ENCODE results near the gene SNCA.

Gene SNCA

DNA sequence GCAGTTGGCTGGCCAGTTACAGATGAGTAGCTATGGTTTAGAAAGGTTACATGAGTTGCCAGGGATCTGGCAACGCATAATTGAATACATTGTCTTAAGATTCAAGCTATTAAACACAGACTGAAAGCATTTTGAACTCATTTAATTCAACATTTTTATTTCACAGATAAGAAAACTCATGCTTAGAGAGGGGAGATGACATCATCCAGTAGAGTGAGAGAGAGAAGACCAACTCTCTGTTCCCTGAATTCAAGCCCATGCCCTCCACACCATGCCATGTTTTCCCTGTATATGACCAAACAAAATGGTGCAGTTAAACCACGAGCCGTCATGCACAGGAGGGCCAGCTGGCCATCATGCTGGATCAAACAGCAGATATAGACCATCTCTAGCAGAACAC, 22.6 kb downstream of the SNCA start:
- no peak for DNase-seq (ENCODE audit: low spot score)

DNA sequence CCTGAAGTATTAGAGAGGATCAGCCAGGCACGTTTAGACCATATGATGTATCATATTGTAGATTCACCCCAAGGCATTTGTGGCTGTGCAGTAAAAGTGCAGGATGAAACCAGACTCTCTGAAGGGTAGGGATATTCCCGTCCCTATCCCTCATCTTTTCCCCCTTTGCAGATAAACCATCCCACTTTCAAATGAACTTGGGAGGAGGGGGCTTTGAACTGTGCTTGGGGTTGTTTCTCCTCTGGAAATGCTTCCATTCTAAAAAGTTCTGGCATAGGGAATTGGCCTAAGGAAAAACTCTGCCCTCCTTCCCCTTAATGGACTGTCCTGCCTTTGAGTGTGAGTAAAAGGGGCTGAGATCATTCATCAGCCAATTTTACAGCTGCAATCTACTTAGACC, 23.8 kb downstream of the SNCA start:
- no peak for DNase-seq (ENCODE audit: low spot score)

DNA sequence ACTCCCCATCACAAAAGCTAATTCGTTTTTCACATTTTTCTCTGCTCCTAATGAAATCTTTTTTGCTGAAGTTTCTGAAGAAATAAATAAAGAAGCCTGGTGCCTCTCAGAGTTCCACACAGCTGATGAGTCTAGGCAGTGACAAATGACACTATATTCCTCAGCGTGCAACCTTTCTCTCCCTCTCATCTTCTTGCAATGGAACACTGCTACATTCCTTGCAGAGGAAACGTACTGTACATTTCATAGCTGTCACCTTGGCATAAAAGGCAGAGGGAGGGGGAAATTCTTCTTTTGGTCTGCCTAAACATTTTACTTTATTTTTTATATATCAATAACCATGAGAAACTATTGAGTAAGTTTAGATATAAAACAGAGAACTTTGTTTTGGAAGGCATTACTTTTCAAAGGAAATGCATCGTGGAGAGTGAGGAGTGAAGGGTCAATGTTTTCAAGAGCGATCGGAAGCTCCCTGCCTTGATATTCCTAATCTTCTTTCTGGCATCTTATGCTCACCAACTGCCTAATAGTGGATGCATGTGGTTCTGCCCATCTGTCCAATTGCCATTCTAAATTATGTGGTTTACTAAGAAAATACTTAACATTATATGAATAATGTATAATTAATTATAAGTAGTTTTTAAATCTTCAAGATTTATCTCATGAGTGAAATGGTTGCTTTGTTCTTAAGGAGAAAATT, 29.4 kb downstream of the SNCA start:
- DNase-seq (ENCODE audit: low spot score) = no peak

DNA sequence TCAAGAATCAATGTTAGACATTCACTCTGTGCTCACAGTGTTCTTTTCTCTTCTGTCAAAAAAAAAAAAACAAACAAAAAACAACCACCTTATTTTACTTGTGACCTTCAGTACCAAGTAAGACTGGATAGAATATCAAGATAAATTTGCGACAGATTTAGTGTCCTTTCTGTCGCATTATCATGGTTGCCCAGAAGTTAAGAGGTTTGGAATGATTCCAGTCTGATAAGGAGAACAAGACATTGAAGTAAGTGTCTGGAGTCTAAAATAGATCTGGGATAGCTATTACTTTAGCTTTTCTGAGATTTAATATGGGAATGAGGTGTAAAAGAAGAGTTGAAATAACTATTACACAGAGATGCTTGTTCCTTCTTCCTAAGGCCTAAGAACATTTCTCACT, 31.7 kb downstream of the SNCA start:
- no peak for DNase-seq (ENCODE audit: low spot score)

DNA sequence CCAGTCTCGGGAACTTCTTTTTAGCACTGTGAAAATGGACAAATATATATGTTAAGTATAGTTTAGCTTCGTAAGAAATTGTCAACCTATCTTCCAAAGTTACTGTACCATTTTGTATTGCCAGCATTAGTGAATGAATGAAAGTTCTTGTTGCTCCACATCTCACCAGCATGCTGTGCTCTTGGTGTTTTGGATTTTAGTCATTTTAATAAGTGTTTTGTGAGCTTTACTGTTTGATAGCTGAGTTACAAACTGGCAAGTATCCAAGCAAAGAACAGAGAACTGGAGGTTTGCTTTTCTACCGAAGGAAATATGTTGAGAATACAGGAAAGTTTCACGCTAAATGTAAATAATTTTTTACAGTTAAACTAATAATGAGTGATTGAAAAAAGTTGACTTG, 33.0 kb downstream of the SNCA start:
- DNase-seq (ENCODE audit: low spot score) = no peak

DNA sequence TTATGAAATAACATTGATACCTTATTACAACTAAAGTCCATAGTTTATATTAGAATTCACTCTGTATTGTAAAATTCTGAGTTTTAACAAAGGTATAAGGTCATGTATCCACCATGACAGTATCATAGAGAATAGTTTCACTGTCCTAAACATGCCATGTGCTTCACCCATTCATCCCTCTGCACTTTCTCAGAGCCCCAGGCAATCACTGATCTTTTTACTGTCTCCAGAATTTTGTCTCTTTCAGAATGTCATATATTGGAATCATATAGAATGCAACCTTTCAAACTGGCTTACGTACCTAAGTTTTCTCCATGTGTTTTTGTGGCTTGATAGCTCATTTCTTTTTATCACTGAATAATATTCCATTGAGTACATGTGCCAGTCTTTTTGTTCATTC, 33.9 kb downstream of the SNCA start:
- DNase-seq (ENCODE audit: low spot score) = no peak

DNA sequence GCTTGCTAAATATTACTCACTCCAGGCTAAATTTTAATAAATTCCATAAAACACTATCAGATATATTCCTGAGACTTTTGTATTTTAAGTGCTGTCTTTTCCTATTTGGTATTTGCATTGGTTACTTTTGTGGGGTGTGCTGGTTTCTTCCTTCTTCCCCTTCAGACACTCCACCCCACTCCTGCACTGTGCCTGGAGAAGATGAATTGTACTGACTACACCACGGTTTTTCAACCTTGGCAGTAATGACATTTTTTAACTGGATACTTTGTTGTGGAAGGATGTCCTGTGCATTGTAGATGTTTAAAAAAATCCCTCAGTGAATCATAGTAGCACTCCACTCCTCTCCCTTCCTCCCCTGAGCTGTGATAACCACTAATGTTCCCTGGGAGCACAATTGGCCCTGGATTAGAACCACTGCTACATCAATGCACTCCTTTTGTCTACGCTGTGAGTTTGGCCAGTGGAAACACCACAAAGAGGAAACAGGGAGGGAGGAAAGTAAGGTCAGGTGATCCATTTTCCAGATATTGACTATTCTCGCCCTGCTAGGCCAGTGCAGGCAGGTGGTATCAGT, 36.3 kb downstream of the SNCA start:
- no peak for DNase-seq (ENCODE audit: low spot score)

DNA sequence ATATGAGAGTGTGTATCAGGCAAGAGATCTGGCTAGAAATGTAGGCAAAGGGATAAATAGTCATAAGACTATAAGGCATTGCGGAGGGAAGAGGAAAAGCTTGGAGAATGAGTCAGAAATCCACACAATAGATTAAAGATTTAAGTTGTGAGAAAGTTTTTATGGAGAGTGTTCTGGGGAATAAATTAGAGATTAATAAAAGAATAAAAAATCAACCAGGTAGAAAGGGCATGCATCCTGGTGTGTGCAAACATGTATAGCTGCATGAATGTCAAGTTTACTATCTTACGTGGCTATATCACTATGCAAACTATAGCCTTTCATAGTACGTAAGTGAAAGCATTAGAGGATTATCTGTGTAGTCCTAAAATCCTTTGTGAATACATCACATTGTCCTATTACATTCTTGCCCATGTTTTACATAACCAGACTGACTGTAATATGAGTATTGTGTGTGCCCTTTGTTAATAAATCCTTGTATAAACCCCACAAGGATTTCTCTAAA, 36.9 kb downstream of the SNCA start:
- DNase-seq (ENCODE audit: low spot score) = no peak

DNA sequence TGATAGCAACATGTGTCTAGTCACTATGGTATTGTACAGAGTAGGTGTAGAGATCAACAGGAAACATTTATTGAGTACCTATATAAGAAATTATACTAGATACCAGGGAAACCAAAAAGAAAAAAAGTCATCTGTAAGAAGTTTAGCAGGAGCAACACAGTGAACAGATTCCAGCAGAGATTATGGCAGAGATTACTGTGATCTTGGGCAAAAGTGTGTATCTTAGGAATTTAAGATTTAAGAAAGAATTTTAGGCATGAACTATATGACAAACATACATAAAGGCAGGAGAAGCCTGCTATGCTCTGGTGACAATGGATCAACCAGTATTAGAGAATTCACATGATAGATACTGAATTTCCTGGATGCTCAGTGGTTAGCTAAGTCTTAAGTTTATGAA, 37.9 kb downstream of the SNCA start:
- no peak for DNase-seq (ENCODE audit: low spot score)

DNA sequence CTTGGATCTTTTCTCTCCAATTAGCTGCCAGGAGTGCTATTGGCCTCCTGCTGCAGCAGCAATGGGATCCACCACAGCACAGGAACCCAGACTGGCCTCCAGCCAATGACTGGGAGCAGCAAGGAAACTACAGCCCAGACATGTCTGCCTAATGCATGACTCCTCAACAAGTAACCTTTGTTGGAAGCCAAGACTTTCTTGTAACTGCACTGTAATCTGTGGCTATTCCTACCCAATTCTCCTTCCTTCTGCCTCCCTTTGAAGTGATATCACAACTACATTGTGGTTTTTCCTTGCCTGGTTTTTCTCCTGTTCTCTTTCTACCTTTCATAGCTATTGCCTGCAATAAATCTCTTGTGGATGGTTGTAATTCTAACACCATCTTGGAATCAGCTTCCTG, 39.8 kb downstream of the SNCA start:
- no peak for DNase-seq (ENCODE audit: low spot score)

DNA sequence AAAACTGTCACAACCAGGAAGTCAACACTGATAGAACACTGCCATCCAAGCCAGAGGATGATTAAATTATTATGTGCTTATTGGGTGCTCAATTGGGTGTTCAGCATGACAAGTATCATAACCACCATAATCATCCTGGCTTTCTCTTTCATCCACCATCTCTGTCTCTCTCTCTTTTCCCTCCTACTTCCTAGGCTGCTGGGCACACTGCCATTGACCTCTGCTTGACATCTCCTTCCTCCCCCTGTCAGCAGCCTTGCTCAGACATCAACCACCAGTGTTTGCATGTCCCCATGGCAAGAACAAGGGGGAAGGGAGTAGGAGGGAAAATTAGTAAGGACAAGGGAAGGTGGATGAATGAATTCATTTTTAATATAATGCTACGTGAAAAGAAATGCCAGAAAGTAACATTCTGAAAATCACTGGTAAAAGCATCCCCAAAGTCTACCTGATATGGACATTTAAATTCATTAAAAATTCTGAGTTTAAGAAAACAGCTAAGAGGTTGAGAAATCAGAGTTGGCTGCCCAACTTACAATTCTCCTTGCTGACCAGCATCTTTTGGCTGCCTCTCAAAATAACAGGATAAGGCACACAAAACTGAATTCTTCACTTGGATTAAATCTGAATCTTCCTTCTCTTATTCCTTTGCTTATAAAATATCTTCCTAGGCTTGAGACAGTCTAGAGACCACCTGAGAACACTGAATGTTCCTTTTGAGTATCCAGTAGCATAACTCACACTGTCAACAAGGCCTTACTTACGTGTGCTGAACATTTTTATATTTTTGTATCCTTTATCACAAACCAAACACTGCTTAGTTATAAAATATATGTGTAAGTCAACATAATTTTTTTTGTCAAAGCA, 48.5 kb downstream of the SNCA start:
- no peak for DNase-seq (ENCODE audit: low spot score)

DNA sequence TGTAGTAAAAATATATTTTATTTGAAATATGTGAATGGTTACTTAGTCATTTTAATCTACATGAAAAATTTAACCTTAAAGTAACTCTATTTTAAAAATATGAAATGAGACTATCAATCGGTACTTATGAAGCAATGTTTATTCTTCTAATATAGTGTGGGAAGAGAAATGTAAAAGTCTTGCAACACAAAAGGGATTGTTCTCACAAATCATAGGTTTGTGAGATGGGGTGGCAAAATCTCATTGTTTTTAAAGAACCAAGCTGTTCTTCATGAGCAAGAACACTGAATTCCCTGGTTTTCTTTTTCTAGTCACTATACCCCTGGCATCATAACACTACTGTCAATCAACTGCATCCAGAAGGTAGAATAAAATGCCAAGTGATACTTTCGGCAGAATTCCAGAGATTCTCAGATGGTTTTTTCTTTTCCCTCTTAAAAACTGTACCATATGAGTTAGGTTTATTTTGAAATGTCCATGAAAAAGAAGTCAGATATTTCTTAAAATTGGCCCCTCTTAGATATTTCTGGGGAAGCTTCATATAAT, 52.2 kb downstream of the SNCA start:
- no peak for DNase-seq (ENCODE audit: low spot score)

DNA sequence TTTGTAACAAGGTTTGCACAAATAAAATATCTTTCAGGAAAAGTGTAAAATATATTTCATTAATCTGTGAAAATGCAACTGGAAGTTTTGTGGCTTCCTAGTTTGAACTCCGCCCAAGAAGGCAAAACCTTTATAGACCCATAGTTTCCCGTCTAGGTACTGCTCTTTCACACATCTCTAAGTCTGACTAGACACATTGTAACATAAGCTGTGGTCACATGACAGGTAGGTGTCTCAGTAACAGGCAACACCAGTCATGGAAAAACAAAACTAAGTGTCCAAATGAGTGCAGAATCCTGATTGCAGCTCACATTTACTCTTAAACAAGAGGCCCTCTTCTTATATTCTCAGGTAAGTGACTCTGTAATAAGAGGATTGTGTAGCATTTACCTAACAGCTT, 55.6 kb downstream of the SNCA start:
- no peak for DNase-seq (ENCODE audit: low spot score)

DNA sequence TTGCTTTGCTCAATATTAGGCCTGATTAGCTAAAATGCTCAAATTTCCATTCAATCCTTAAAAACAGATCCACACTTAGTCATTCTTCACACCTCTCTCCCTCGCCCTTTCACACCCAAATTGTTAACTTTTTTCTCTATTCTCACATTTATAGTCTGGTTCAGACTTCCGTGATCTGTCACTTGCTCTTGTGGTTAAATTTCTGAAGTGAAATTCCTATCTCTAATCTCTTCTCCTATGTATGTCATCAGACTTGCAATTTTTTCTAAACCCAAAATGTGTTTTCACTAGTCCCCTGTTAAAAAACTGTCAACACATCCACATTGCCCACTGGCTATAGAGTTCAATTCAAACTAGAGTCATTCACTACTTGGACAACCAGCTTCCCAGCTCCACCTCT, 63.2 kb downstream of the SNCA start:
- no peak for DNase-seq (ENCODE audit: low spot score)

DNA sequence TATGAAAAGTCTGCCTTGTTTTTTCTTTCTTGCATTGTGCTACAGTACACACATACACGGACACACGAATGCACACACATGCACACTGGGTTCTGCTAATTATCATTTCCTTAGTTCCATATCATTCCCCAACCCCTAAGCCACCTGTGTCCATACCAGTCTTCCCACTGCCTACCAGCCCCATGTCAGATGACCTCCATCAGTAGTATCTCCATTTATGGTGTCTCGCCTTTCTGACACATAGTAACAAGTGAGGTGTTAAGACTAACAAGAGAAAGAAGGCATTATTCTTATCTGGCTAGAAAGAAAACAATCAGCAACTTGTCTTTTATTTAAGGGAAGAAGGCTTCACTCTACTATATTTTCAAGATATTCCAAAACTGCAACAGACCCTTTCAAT, 67.1 kb downstream of the SNCA start:
- no peak for DNase-seq (ENCODE audit: low spot score)

DNA sequence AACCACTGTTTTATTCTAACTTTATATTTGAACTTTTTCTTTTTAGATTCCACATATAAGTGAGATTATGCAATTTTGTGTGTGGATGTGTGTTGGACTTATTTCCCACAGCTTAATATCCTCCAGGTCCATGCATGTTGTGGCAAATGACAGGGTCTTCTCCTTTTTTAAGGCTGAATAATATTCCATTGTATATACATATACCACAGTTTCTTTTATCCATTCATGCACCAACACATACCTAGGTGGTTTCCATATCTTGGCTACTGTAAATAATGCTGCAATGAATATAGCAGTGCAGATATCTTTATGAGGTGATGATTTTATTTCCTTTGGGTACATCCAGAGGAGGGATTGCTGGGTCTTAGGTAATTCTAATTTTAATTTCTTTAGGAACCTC, 69.0 kb downstream of the SNCA start:
- DNase-seq (ENCODE audit: low spot score) = no peak

DNA sequence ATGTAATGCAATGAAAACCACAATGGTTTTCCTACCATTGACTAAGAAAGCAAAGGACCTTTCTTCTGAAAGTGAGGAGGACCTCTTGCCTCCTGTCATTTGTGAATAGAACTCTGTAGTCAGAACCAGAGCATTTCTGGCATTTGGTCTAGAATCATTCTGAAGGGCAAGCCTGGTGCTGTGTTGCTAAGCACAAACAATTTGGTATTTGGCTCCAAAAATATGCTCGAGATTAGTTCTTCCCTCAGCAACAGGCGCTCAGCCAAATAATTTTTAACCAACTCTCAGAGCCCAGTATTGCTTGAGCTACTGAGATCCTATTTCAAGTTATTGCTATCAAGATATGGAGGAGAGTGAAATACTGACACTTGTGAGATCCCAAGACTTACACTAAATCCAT, 71.0 kb downstream of the SNCA start:
- DNase-seq (ENCODE audit: low spot score) = peak; percentile 35

DNA sequence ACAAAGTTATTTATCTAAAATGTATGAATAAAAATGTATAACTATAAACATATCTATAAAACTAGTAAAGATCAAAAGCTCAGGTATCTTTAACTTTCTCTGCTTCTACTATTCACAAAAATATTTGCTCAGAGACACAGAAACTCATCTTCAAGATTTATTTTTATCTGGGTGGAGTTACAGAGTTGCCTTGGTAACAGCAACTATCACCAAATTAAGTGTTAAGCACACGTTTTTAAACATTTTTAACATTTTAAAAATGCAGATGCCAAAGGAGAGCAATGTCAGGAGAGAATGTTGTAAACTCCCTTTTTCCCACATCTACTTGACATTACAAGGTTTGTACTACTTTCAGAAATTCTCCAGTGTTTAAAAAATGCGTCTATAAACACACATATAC, 71.4 kb downstream of the SNCA start:
- DNase-seq (ENCODE audit: low spot score) = no peak

DNA sequence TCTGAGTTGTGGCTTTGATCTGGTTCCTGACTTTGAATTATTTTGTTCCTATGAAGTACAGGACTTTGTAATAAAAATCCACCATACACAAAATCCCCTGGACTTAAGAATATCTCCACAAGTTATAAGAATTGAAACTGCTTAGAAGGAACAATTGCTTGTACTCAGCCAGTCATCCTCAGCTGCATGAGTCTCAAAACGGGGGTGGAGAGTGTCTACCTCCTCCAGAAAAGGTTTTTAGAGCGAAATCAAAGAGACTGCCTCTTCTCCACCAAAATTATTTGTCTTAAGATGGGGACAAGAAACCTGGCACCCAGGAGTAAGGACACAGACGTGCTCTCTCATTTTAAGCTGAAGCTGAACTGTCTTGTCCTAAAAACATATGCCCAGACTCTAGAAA, 74.7 kb downstream of the SNCA start:
- peak; percentile 54 for DNase-seq (ENCODE audit: low spot score)

DNA sequence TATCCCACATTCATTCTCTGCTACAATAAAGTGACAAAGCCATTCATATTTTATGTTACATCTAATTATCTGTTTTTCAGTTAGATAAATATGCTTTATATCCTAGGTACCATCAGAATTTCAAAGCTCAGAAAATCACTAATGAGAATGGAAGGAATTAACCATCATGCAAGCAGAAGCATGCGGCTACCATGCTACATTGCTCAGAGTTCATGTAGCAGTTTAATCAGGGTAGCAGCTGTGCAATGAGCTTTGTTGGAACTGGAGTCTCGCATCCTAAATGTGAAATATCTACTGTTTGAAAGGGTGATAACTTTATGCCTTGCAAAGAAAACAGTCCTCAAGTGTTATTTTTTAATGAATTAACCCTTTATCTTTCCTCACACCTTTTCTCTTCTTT, 77.5 kb downstream of the SNCA start:
- no peak for DNase-seq (ENCODE audit: low spot score)

DNA sequence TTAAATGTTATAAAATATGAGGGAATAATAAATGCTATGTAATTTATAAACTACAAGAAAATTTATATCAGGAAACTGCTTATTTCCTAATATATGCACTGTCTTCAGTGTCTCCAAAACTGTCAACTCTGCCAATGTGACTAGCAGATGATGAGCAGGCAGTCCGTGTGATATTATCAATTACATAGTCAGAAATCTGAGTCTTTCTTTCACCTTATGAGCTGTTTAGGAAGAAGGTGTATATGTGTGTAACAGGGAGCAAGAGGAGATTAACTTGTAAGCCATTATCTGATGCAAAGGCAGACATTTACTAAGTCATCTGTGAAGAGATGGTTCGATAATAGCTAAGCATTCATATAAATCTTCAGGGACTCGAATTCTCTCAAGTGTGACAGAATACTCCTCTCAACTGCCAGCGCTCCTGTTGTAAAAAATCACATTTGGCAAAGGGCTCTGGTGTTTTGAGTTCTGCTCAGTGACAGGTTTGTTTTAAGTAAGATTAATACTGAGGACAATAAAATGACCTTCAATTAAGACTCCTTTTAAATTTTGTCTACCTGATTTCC, 79.7 kb downstream of the SNCA start:
- no peak for DNase-seq (ENCODE audit: low spot score)

DNA sequence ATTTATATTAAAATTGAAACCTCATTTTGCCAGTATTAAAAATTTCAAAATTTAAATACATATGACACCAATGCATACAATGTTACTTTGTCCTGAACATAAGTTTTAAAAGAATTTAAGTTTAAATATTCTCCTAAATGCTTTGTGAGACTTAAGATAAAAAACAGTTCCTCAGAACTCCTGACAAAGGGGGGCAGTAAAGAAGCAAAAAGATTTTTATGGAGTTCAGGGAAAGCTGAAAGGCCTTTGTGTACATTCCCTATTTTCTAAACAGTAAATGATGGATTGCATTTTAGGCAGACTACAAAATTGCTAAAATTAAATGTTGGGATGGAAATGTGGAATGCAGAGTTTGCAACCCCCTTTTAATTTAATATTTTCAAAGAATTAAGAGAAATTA, 81.7 kb downstream of the SNCA start:
- DNase-seq (ENCODE audit: low spot score) = no peak

DNA sequence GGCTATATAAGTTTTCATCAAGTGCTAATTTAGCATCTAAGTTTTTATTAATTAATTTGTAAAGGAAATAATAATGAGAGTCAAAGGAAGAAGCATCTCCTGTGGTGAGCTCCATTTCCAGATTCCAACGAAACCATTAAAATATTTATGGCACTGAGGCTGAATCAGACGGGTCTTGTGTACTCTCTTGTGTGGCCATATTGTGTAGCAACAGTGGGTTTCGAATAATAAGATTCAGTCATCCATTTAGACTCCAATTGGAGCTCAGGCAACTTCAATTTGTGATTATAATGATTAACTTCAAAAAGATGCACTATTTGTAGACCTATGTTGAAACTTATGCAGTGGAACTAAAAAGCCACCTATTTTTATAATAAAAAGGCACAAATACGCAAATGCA, 82.4 kb downstream of the SNCA start:
- DNase-seq (ENCODE audit: low spot score) = no peak
